ENCODE measurements around the gene KIAA2012. TPM values are rescaled to one million over a fixed set of nuclear protein-coding genes. Genes with fewer than 3 reads are reported as not detected.

The KIAA2012 gene
- total and polyA plus RNA-seq, 3 experiments from 2014 or later, result not detected

DNA sequence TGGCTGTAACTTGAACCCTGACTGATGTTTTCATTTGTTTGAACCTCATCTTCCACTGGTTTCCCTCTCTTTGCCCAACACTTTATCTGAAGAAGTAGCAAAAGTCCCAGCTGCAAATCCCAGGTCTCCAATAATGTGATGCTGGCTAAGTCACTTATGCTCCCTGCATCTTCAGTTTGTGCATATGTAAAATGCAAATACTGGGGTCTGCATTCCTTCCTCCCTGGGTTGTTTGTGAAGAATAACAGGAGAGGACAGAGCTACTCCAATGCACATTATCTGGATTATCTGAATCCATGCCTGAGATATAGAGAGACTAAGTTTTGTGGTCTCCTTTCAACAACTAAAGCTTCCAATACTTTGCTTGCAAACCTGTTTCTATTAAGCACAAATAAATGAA, 22.2 kb downstream of the KIAA2012 start:
- no peak for DNase-seq
- no peaks in the 10 kb centered on the region for H3K36me3 Mint-ChIP-seq
- H3K4me3 Mint-ChIP-seq, result no peak overlapping the region
- Histone ChIP-seq H3K36me3 (ENCODE audit: insufficient read depth, low read length) (no peaks in the 10 kb centered on the region), H3K9me3 (ENCODE audit: low read length) (no peaks in the 10 kb centered on the region), H3K27ac (ENCODE audit: low read depth, low read length) (no peak overlapping the region), H3K4me1 (ENCODE audit: insufficient read depth, low read length) (no peaks in the 10 kb centered on the region), H3K27me3 (ENCODE audit: insufficient read depth, low read length, poor library complexity, severe bottlenecking) (no peaks in the 10 kb centered on the region), H3K4me3 (ENCODE audit: low read length) (no peak overlapping the region)
- ChIA-PET POLR2A (no interaction called here), CTCF (no interaction called here)
- H3K4me1 Mint-ChIP-seq, result no peaks in the 10 kb centered on the region
- peaks cover 3 to 25% of the 10 kb centered on the region in 2 donors for H3K27me3 Mint-ChIP-seq
- H3K27ac Mint-ChIP-seq, result no peak overlapping the region
- H3K9me3 Mint-ChIP-seq, result no peaks in the 10 kb centered on the region

DNA sequence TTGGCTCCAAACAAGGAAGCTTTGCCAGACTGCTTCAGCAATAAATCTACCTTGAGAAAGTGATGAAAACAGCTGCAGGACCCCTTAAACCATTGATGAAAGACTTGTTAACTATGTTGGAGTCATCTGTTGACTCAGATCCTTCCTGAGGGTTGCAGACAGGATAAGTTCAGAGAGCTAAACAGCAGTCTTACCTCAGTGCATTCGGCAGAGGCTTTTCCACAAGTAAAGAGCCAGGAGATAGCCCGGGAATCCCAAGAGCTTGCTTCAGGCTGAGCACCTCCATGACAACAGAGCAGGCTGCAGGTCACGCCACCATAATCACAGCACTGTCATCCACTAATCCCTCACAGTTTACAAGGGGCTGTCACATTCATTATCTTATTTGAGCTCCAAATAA, 23.7 kb downstream of the KIAA2012 start:
- Histone ChIP-seq H3K27me3 (ENCODE audit: insufficient read depth, low read length, poor library complexity, severe bottlenecking) (no peaks in the 10 kb centered on the region), H3K27ac (ENCODE audit: low read depth, low read length) (no peak overlapping the region), H3K4me3 (ENCODE audit: low read length) (no peak overlapping the region), H3K9me3 (ENCODE audit: low read length) (no peaks in the 10 kb centered on the region), H3K4me1 (ENCODE audit: insufficient read depth, low read length) (no peaks in the 10 kb centered on the region), H3K36me3 (ENCODE audit: insufficient read depth, low read length) (no peaks in the 10 kb centered on the region)
- Mint-ChIP-seq H3K4me3 (no peak overlapping the region), H3K27ac (no peak overlapping the region), H3K36me3 (no peaks in the 10 kb centered on the region), H3K4me1 (no peaks in the 10 kb centered on the region), H3K9me3 (no peaks in the 10 kb centered on the region), H3K27me3 (peaks cover 3 to 15% of the 10 kb centered on the region in 2 donors)
- ChIA-PET POLR2A (no interaction called here), CTCF (no interaction called here)
- DNase-seq, result no peak

DNA sequence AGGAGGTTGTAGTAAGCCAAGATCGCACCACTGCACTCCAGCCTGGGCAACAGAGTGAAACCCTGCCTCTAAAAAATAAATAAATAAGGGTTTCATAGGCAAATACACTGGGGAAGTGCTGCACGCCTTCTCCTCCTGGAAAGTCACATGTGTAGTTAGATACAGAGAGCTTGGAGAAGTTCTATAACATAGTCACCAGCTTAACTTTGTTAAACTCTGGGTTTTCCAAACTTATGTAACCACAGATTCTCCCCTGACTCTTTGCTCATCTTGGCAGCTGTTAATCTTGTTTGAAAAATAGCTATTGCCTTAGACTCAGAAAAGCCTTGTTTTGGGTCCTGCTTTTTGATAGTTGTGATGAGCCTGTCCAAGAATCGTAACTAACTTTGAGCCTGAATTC, 25.2 kb downstream of the KIAA2012 start:
- Histone ChIP-seq H3K4me1 (ENCODE audit: insufficient read depth, low read length) (no peaks in the 10 kb centered on the region), H3K27ac (ENCODE audit: low read depth, low read length) (no peak overlapping the region), H3K4me3 (ENCODE audit: low read length) (no peak overlapping the region), H3K36me3 (ENCODE audit: insufficient read depth, low read length) (no peaks in the 10 kb centered on the region), H3K27me3 (ENCODE audit: insufficient read depth, low read length, poor library complexity, severe bottlenecking) (no peaks in the 10 kb centered on the region), H3K9me3 (ENCODE audit: low read length) (no peaks in the 10 kb centered on the region)
- no peaks in the 10 kb centered on the region for H3K36me3 Mint-ChIP-seq
- POLR2A ChIA-PET, result no interaction called here
- no peaks in the 10 kb centered on the region for H3K4me1 Mint-ChIP-seq
- no peak overlapping the region for H3K4me3 Mint-ChIP-seq
- CTCF ChIA-PET, result interaction anchor here (1.2 kb wide), 1 partner anchor 238 kb away, joined by 3 read pairs; no protein-coding TSS in a partner anchor
- no peak for DNase-seq
- H3K27ac Mint-ChIP-seq, result no peak overlapping the region
- H3K27me3 Mint-ChIP-seq, result peaks cover 3 to 17% of the 10 kb centered on the region in 2 donors
- H3K9me3 Mint-ChIP-seq, result no peaks in the 10 kb centered on the region

DNA sequence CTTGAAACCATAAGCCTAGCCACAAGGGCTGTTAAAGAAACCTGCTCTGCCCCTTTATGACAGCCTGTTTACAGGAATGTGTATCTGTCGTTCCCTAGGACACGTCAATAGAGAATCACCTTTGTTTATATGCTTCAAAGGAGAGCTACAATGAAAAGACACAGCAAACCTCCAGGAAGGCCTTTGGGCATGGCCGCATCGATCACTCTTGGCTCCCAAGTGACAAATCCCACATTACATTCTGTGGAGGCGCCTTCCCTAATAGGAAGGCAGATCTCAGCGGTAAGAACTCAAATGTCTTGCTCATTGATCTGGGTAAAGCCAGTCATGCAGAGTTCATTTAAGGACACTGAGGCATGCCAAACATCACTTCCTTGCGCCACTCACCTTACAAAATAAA, 26.5 kb downstream of the KIAA2012 start:
- no peak overlapping the region for H3K27ac ChIP-seq (ENCODE audit: low read depth, low read length)
- H3K9me3 ChIP-seq (ENCODE audit: low read length), result no peaks in the 10 kb centered on the region
- ChIA-PET POLR2A (no interaction called here), CTCF (interaction anchor here (1.2 kb wide), 1 partner anchor 239 kb away, joined by 3 read pairs; no protein-coding TSS in a partner anchor)
- Mint-ChIP-seq H3K4me3 (no peak overlapping the region), H3K27ac (no peak overlapping the region), H3K9me3 (no peaks in the 10 kb centered on the region), H3K27me3 (peaks cover 8 to 19% of the 10 kb centered on the region in 2 donors), H3K36me3 (no peaks in the 10 kb centered on the region), H3K4me1 (no peaks in the 10 kb centered on the region)
- DNase-seq, result no peak
- no peaks in the 10 kb centered on the region for H3K27me3 ChIP-seq (ENCODE audit: insufficient read depth, low read length, poor library complexity, severe bottlenecking)
- no peaks in the 10 kb centered on the region for H3K4me1 ChIP-seq (ENCODE audit: insufficient read depth, low read length)
- H3K36me3 ChIP-seq (ENCODE audit: insufficient read depth, low read length), result no peaks in the 10 kb centered on the region
- no peak overlapping the region for H3K4me3 ChIP-seq (ENCODE audit: low read length)

DNA sequence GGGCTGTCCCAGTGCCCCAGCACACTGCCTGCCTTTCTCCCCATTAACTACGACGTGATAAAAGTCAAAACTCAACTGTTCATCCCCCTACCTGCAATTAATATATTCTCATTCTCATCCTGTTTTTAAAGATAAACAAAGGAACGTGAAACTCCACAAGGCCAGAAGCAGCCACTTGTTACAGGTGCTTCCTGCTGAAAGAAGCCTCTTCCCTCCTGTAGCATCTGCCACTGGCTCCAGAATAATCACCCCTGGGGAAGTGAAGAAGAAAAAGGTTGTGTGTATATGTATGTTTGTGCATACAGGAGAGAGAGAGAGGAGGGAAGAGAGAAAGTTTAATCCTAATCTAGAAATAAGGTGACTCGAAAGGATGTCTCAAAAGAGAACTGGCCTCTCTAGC, 27.1 kb downstream of the KIAA2012 start:
- Histone ChIP-seq H3K4me3 (ENCODE audit: low read length) (no peak overlapping the region), H3K27me3 (ENCODE audit: insufficient read depth, low read length, poor library complexity, severe bottlenecking) (no peaks in the 10 kb centered on the region), H3K36me3 (ENCODE audit: insufficient read depth, low read length) (no peaks in the 10 kb centered on the region), H3K9me3 (ENCODE audit: low read length) (no peaks in the 10 kb centered on the region), H3K27ac (ENCODE audit: low read depth, low read length) (no peak overlapping the region), H3K4me1 (ENCODE audit: insufficient read depth, low read length) (no peaks in the 10 kb centered on the region)
- ChIA-PET CTCF (no interaction called here), POLR2A (no interaction called here)
- no peaks in the 10 kb centered on the region for H3K4me1 Mint-ChIP-seq
- H3K9me3 Mint-ChIP-seq, result no peaks in the 10 kb centered on the region
- DNase-seq, result no peak
- H3K27ac Mint-ChIP-seq, result no peak overlapping the region
- no peaks in the 10 kb centered on the region for H3K36me3 Mint-ChIP-seq
- no peak overlapping the region for H3K4me3 Mint-ChIP-seq
- H3K27me3 Mint-ChIP-seq, result peaks cover 11 to 19% of the 10 kb centered on the region in 2 donors

DNA sequence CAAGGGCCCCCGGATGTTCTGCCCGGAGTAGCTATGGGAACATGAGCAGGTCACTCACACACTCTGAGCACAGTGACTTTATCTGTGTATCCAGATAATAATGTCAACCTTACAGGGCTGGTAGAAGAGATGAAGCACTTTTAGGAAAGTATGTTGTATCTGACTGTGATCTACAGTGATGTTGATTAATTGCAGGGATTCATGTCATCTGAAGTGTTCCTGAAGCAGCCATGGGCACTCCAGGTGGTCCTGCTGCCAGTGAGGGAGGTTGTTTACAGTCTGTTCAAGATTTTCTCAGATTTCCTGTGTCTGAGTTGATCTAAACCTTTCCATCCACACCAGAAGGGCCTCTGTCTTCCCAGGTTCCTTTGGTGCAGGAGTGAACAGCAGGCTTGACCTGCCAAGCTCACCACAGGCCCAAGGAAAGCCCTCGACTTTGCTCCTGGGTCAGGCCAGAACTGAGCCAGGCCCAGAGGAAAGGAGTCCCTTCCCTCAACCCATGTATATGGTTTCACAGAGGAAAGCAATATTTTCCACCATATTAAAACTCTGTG, 28.0 kb downstream of the KIAA2012 start:
- no peaks in the 10 kb centered on the region for H3K9me3 Mint-ChIP-seq

DNA sequence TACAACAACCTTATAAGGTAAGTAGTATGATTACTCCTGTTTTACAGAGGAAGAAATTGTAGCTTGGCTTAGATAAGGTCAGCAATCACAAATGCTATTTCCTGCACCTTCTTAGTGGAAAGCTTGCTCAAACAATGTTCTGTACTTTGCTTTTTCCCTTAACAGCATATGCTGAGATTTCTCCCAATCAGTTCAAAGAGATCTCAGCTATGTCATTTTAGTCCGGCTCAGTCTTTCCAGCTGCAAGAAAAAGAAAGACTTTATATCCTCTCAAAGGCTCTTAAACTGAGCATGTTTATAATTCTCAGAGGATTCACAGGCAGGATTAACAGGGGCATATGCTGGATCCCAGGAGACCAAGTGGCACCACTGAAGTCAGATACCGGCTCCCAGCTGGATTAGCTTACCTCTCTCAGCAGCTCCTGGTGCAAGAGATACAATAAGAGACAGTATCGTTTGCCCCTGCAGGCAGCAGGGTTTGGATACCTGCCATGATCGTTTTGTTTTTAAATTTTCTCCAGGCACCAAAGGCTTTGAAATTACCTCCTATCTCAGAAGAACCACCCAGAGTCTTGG, 29.5 kb downstream of the KIAA2012 start:
- Mint-ChIP-seq H3K36me3 (no peaks in the 10 kb centered on the region), H3K9me3 (no peaks in the 10 kb centered on the region), H3K4me3 (no peak overlapping the region), H3K4me1 (no peaks in the 10 kb centered on the region), H3K27me3 (peaks cover 11 to 17% of the 10 kb centered on the region in 2 donors), H3K27ac (no peak overlapping the region)
- no peaks in the 10 kb centered on the region for H3K27me3 ChIP-seq (ENCODE audit: insufficient read depth, low read length, poor library complexity, severe bottlenecking)
- no peaks in the 10 kb centered on the region for H3K9me3 ChIP-seq (ENCODE audit: low read length)
- H3K36me3 ChIP-seq (ENCODE audit: insufficient read depth, low read length), result no peaks in the 10 kb centered on the region
- ChIA-PET POLR2A (interaction anchor here (0.7 kb wide), 1 partner anchor 14 kb away, joined by 4 read pairs; no protein-coding TSS in a partner anchor), CTCF (no interaction called here)
- H3K4me3 ChIP-seq (ENCODE audit: low read length), result no peak overlapping the region
- DNase-seq, result no peak
- no peak overlapping the region for H3K27ac ChIP-seq (ENCODE audit: low read depth, low read length)
- H3K4me1 ChIP-seq (ENCODE audit: insufficient read depth, low read length), result no peaks in the 10 kb centered on the region

More for the DNA sequence above, 28.0 kb downstream of the KIAA2012 start:
- Mint-ChIP-seq H3K36me3 (no peaks in the 10 kb centered on the region), H3K4me1 (no peaks in the 10 kb centered on the region), H3K27me3 (peaks cover 11 to 20% of the 10 kb centered on the region in 2 donors), H3K4me3 (no peak overlapping the region), H3K27ac (no peak overlapping the region)
- no peaks in the 10 kb centered on the region for H3K36me3 ChIP-seq (ENCODE audit: insufficient read depth, low read length)
- no peak overlapping the region for H3K4me3 ChIP-seq (ENCODE audit: low read length)
- H3K27me3 ChIP-seq (ENCODE audit: insufficient read depth, low read length, poor library complexity, severe bottlenecking), result no peaks in the 10 kb centered on the region
- no peak for DNase-seq
- POLR2A ChIA-PET, result no interaction called here
- no peak overlapping the region for H3K27ac ChIP-seq (ENCODE audit: low read depth, low read length)
- H3K9me3 ChIP-seq (ENCODE audit: low read length), result no peaks in the 10 kb centered on the region
- CTCF ChIA-PET, result no interaction called here
- H3K4me1 ChIP-seq (ENCODE audit: insufficient read depth, low read length), result no peaks in the 10 kb centered on the region

DNA sequence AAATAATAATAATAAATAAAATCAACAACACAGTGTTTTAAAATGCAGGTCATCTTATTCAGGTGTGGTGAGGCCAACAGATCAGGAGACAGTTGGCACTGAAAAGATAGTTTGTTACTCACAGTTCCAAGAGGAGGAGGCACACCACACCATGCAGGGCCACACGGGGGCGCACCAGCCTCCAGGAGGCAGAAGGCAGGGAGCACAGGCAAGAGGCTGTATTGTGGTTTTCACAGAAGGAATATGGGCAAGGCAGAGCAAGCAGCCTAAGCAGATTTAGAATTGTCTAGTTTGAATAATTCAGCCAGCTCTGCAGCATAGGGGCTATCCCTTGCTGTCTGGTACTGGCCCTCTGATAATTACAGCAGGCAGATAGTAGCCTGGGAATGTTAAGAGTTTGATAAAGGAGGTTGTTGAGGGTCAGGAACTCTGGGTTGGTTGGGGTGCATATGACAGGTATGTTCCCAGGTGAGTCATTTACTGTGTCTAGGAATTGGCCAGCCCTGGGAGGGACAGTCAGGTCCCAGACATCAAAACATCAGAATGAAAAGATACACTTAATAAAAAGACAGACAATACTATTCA, 31.3 kb downstream of the KIAA2012 start:
- no peak overlapping the region for H3K27ac Mint-ChIP-seq
- CTCF ChIA-PET, result interaction anchor here (1.4 kb wide), 1 partner anchor 30 kb away, joined by 3 read pairs; no protein-coding TSS in a partner anchor
- POLR2A ChIA-PET, result no interaction called here
- no peaks in the 10 kb centered on the region for H3K36me3 ChIP-seq (ENCODE audit: insufficient read depth, low read length)
- H3K27me3 Mint-ChIP-seq, result peaks cover 10 to 20% of the 10 kb centered on the region in 2 donors
- H3K9me3 ChIP-seq (ENCODE audit: low read length), result no peaks in the 10 kb centered on the region
- no peak overlapping the region for H3K4me3 ChIP-seq (ENCODE audit: low read length)
- no peak for DNase-seq
- H3K9me3 Mint-ChIP-seq, result no peaks in the 10 kb centered on the region
- no peak overlapping the region for H3K27ac ChIP-seq (ENCODE audit: low read depth, low read length)
- no peaks in the 10 kb centered on the region for H3K4me1 Mint-ChIP-seq
- H3K27me3 ChIP-seq (ENCODE audit: insufficient read depth, low read length, poor library complexity, severe bottlenecking), result no peaks in the 10 kb centered on the region
- no peaks in the 10 kb centered on the region for H3K4me1 ChIP-seq (ENCODE audit: insufficient read depth, low read length)
- H3K36me3 Mint-ChIP-seq, result no peaks in the 10 kb centered on the region
- H3K4me3 Mint-ChIP-seq, result no peak overlapping the region
